Mesenteric fat pad (tissue), 1 donor: ENCODE data around the gene SERPINB4. TPM values are rescaled to one million over a fixed set of nuclear protein-coding genes. Genes with fewer than 3 reads are reported as not detected.

Experiments
- total RNA-seq: library from RNA; stranded (reverse); fragmentation: NEBNext Ultra II Directional; extraction: Animal tissue kit (Norgen Biotek cat#: 25700); gene quantifications from one replicate; pipeline ENCODE4 v1.2.1, GENCODE V29; 2021
- donor health status: DM: yes; HTN: yes; CAD: no.

The SERPINB4 gene
- total RNA-seq, 1 donor from 2014 or later = not detected

Other genes with a start within 250 kb of the SERPINB4 start
- 47.9 TPM for gene VPS4B, start 221.8 kb downstream of the SERPINB4 start, total RNA-seq
- not detected for gene SERPINB5, start 167.3 kb downstream of the SERPINB4 start, total RNA-seq
- not detected for gene SERPINB12, start 101.9 kb downstream of the SERPINB4 start, total RNA-seq
- not detected for gene SERPINB13, start 56.9 kb downstream of the SERPINB4 start, total RNA-seq
- gene SERPINB3, start 17.6 kb upstream of the SERPINB4 start, total RNA-seq = not detected
- gene SERPINB11, start 58.7 kb upstream of the SERPINB4 start, total RNA-seq = not detected
- gene SERPINB7, start 131.2 kb upstream of the SERPINB4 start, total RNA-seq = not detected
- gene SERPINB2, start 243.4 kb upstream of the SERPINB4 start, total RNA-seq = 6.6 TPM